Stomach (tissue), 4 donors: Measurements from ENCODE around the gene TMEM17.

ENCODE experiments used
- CTCF ChIP-seq, 7 experiments: fragments of 450-650 bp in 4 of 7; fragments of 200-600 bp in 3 of 7; sonication (generic) in 3 of 7; IDR thresholded peaks; one replicate each; pipeline ENCODE4 v1.5.1; 2016 to 2019; ENCODE audit warnings: antibody characterized with exemption in 7 of 7, control low read depth in 2 of 7, mild to moderate bottlenecking in 1 of 7
- EP300 ChIP-seq: sonication (generic); formaldehyde crosslinking; IDR thresholded peaks from one replicate; pipeline ENCODE4 v1.6.1; 2017; ENCODE audit warnings: antibody characterized with exemption
- POLR2AphosphoS5 ChIP-seq, 3 donors: sonication (generic); formaldehyde crosslinking; IDR thresholded peaks; one replicate each; pipeline ENCODE4 v1.6.1; 2016; ENCODE audit warnings: antibody characterized with exemption in 3 of 3

GRCh38 chr2:62459672-62460071 lies 46.3 kb downstream of the TMEM17 start:
- TF ChIP-seq CTCF (IDR thresholded peaks at IDR 0.05) = no peak
- no peak for TF ChIP-seq EP300
- TF ChIP-seq POLR2AphosphoS5 (IDR thresholded peaks at IDR 0.05) = no peak
